Neural progenitor cell (in vitro differentiated cells): ENCODE measurements around the gene GLRA1.

ENCODE experiments used
- EZH2 ChIP-seq: fragments of 200-600 bp; sonication (generic); IDR thresholded peaks from 2 replicates; pipeline ENCODE4 v1.6.1; 2017; ENCODE audit warnings: antibody characterized with exemption, mild to moderate bottlenecking, moderate library complexity
- TF ChIP-seq, protein P1 (sequence below): fragments of 200-600 bp; sonication (generic); IDR thresholded peaks from 2 replicates; pipeline ENCODE4 v1.5.1; 2017; ENCODE audit warnings: antibody characterized with exemption, mild to moderate bottlenecking

DNA sequence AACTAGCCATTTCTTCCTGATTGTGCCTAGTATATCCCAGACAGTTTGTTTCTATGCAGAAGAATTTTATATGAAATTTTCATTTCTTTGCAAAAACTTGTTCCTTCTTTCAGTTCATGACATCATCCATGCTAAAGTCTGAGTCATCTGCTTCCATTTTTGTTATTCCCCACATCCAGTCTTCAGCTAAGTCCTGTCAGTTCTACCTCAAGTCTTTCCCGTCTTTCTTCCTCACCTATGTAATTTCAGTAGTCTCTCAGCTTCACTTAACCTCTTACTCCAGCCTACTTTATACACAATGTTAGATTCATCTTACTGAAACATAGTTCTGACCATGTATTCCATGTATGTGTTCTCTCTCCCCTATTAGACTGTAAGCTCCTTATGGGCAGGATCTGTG lies 113.8 kb downstream of the GLRA1 start:
- no peak for TF ChIP-seq EZH2
- TF ChIP-seq, protein P1, sequence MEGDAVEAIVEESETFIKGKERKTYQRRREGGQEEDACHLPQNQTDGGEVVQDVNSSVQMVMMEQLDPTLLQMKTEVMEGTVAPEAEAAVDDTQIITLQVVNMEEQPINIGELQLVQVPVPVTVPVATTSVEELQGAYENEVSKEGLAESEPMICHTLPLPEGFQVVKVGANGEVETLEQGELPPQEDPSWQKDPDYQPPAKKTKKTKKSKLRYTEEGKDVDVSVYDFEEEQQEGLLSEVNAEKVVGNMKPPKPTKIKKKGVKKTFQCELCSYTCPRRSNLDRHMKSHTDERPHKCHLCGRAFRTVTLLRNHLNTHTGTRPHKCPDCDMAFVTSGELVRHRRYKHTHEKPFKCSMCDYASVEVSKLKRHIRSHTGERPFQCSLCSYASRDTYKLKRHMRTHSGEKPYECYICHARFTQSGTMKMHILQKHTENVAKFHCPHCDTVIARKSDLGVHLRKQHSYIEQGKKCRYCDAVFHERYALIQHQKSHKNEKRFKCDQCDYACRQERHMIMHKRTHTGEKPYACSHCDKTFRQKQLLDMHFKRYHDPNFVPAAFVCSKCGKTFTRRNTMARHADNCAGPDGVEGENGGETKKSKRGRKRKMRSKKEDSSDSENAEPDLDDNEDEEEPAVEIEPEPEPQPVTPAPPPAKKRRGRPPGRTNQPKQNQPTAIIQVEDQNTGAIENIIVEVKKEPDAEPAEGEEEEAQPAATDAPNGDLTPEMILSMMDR = no peak
